HG03558 (cell line): ENCODE data around the gene BCL2L11.

Experiments used
- ATAC-seq: cut with Tn5 transposase; IDR thresholded peaks from one replicate; pipeline ENCODE4 v1.9.1; 2021; ENCODE audit warnings: moderate number of reproducible peaks; ENCODE audit not compliant: unreplicated experiment; ENCODE audit errors: extremely low read depth

BCL2L11 gene

GRCh38 chr2:111216811-111217652 is 96.3 kb downstream of the BCL2L11 start:
- no peak for ATAC-seq
